ENCODE measurements around the gene POGZ.

The POGZ gene

DNA sequence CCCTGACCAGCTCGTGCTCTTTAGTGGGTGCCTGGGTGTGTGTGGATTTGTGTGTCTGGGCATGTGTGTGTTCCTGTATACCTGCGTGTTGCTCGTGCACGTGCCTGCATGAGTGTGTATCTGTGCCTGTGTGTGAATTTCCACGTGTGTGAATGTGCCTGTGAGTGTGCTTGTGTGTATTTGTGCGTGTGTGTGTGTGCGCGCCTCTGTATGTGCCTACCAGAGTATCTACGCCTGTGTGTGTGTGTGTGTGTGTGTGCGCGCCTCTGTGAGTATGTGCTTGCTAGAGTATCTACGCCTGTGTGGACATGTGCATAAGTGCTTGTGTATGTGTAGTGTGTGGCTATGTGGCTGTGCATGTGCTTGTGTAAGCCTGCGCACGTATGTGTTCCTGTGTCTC lies 86.1 kb downstream of the POGZ start:
- DNase-seq (ENCODE audit: low read depth, low spot score) = no peak

DNA sequence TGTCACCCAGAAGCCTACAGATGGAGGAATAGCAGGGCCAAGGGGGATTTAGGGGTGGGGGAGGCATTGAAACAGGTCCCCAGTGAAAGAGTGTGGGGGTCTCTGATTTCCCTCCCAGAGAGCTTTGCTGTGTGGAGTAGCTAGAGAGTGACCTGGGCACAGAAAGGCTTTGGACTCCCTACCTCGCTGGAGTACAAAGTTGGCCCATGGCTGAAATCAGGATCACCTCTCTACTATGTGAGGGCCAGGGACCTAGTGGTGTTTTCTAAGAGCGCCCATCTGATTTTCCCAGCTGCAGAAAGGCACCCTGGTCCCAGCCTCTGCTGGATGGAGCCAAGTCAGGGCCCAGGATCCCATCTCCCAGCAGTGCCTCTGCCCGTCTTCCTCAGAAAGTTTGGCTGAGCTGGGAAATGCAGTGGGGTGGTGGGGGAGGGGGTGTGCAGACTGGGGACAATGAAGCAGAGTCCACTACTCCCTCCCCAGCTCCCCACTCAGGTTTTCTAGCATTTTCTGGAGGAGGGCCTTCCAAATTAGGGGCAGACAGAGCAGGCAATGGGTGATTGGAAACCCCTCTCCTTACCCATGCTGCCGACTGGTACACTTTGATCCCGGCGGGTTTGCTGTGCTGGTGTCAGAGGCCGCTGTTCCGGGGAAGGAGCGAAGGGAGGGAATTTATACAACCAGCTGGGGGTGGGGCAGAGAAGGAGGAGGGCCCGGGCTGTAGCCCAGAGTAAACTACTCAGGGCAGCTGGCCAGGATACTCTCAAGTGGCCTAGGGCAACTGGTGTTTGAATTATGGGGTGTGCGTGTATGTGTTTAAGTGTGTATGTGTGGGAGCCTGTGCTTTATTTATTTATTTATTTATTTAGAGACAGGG lies 87.0 kb downstream of the POGZ start, which contains the start of gene SELENBP1:
Gene SELENBP1 (minus strand): TSS at position 648 of the 877 bp plus-strand sequence. CDS start 64 bp downstream, at position 584.
- peak; percentile 51 for DNase-seq (ENCODE audit: low read depth, low spot score)

DNA sequence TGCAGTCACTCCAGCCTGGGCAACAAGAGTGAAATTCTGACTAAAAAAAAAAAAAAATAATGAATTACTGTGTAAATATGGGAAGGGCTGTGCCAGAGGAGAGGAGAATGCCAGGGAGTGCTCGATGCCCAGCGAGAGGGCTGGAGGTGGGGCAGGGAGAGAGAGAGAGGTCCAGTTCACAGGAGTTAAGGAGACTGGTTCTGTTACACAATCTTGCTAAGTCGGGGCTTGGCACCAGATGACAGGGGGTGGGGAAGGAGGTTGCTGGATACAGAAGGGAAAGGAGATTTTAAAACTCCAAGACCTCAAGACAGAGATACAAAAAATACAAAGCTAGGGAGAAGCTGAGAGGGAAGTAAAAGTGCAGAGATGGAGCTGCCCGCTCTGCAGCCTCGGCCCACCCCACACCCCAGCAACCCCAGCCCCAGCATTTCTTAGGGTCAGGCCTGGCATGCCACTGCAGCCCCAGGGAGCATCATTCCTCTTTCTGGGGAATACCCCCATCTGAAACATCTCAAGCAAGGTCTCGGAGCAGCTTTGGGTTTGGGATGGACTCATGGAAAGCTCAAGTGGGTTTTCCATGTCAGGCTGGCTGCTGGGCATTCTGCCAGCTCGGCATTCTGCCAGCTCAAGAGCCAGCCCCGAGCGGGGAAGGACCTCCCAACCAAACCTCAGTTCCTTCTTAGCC lies 87.8 kb downstream of the POGZ start:
- DNase-seq (ENCODE audit: low read depth, low spot score) = no peak

DNA sequence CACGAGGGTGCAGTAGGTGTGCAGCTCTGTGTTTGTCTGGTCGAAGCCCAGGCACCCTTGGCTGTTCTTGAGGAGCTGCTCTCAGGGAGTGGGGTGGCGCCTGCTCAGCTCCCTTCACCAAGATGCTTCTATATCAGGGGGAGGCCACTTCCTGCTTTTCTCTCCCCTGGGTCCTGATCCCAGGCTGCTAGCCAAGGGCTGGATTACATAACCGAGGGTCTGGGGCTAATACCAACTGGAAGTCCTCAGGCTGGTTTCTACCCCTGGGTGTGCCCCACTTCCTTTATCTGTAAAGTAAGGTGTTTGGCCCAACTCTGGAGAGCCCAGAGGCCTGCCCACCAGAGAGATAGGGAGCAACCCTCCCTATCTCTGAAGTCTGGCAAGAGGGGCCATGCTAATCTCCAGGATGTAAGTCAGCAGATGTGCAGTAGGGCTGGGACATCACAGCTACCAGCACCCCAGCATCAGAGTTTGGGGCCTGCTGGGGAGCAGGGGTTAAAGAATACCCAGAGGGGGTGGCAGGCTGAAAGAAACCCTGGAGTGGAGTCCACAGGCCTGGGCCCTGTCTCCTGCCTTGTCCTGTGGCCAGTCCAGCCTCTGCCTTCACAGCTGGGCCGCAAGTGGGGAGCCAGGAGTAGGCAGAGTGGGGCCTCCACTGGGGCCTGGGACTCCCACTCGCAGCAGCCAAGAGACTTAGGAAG lies 88.9 kb downstream of the POGZ start:
- DNase-seq (ENCODE audit: low read depth, low spot score) = no peak

DNA sequence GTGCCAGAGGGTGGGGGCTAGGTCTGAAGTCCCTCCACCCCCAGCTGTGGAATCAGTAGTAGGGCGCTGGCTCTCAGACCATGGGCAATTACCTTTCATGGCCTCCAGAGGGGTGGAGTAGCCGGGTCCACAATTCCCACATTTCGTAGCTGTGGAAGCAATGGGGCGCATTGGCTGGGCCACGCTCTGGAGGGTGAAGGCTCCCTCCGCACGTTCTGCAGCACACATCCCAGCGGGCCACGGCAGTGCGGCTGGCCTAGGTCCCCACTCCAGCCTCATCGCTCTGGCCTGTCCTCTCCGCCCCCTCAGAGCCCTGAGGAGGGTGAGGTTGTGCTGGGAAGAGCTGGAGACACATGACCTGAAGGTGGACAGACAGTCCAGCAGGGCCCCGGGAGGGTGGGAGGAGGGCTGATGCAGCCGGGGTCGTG lies 89.7 kb downstream of the POGZ start:
- DNase-seq (ENCODE audit: low read depth, low spot score) = no peak

DNA sequence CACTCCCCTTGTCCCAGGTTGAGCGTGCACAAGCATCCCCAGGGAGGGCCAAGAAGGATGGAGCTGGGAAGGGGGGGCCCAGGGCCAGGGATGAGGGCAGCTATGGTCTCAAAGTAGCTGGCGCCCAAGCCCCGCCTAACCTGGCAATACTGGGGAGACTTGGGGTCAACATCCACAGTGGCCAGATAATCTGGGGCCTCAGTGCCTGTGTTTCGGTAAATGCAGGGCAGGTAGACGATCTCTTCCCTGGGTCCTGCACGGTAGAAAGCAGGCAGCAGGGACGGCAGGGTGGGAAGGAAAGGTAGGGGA lies 90.0 kb downstream of the POGZ start:
- DNase-seq (ENCODE audit: low read depth, low spot score) = no peak

DNA sequence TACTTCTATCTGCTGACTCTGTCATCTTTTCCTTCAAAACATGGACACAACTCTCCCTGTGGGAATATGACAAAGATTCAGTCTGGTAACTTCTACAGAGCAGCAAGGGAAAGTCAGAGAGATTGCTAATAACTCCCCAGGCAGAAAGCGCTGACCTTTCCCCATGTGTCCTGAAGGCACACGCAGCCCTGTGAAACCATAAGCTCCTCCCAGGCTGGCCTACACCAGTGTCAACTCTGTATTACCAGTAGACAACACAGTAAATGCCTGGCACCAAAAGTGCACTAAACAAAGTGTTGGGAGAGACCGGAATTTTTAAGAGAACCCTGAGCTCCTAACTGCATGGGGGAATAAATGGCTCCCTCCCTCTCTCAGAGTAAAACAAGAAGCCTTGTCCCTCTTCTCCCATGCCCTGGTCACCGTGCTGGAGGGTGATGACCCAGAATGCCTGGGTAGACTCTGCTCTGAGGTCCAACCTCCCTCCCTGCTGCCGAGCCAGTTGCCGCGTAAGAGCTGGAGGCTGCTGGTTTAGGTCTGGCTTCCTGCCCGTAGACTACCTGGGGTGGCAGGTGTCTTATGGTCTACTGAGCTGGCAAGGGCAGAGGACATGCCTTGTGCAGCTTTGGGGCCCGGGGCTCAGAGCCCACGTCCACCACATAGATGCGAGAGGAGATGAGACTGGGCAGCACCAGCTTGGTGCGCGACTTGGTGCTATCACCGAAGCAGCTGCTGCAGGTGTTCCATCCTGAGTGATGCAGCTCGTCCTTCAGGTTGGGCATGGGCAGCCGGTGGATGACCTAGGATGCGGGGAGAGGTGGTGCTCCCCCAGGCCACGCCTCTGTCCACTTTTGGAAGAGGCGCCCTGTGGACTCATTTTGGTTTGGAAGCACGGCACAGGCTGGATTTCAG lies 90.6 kb downstream of the POGZ start:
- no peak for DNase-seq (ENCODE audit: low read depth, low spot score)

DNA sequence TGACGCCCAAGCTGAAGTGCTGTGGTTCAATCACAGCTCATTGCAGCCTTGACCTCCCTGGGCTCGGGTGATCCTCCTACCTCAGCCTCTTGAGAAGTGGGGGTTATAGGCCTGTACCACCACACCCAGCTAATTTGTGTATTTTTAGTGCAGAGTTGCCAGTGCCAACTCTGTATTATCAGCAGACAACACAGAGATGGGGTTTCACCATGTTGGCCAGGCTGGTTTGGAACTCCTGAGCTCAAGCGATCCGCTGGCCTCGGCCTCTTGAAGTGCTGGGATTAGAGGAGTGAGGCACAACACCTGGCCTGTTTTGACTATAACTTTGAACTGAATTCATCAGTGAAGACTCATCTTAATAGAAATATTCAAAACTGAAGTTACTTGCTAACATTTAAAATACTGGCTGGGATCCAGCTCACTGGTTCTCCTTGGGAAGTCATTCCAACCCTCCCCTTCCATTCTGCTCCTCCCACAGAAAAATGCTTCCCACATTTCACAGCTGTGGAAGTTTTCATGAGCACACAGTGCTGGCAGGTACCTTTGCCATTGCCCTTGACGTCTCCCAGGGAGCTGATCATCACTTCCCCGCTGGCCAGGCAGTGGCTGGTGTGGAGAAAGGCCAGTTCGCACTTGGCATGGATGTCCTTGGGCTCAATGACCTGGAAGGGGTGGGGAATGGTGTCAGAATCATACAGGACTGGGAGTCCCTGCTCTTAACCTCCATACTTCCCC lies 91.5 kb downstream of the POGZ start:
- no peak for DNase-seq (ENCODE audit: low read depth, low spot score)

DNA sequence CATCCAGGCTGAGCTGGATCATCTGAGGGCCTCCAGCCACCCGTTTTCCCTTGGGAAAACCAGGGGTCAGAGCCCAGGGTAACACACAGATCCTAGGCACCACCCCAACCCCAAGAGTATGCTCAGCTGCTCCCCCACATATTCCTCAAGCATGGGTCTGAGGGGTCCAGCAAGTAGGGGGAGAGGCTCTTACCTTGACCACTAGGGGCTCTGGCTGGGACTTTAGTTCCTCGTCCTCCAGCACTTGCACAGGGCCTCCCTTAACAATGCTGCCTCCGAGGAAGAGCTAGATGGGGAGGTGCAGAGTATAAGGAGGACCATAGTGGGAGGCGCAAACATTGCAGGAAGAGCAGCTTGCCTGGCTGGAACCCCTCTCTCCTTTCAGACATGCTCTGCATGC lies 94.3 kb downstream of the POGZ start:
- DNase-seq (ENCODE audit: low read depth, low spot score) = no peak

DNA sequence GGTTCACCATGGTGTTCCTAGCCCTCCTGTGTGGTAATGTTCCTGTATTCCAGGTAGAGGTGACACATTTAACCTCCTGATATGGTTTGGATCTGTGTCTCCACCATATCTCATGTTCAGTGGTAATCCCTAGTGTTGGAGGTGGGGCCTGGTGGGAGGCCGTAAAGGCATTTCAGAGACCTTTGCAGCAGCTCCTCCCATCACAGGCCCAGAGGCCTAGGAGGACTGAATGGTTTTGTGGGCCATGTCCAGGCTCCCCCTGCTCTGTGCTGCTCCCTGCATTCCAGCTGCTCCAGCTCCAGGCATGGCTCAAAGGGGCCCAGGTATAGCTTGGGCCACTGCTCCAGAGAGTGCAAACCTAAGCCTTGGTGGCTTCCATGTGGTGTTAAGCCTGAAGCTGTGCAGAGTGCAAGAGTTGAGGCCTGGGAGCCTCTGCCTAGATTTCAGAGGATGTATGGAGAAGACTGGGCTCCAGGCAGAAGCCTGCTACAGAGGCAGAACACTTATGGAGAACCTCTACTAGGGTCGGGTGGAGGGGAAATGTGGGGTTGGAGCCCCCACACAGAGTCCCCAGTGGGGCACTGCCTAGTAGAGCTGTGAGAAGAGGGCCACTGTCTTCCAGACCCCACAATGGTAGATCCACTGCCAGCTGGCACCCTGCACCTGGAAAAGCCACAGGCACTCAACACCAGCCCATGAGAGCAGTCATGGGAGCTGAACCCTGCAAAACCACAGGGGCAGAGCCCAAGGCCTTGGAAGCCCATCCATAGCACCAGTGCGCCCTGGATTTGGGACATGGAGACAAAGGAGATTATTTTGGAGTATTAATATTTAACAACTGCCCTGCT lies 96.8 kb downstream of the POGZ start:
- no peak for DNase-seq (ENCODE audit: low read depth, low spot score)

DNA sequence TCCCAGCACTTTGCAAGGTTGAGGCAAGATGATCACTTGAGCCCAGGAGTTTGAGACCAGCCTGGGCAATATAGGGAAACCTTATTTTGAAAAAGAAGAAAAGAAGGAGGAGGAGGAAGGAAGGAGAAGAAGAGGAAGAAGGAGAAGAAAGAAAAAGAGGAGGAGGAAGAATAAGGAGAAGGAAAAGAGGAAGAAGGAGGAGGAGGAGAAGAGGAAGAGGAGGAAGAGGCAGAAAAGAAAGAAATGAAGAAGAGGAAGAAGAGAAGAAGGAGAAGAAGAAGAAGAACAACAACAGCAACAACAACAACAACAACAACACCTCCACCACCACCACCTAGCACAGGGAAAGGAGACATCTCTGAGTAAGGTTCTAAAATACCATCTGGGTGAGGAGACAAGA lies 97.4 kb downstream of the POGZ start:
- DNase-seq (ENCODE audit: low read depth, low spot score) = no peak

DNA sequence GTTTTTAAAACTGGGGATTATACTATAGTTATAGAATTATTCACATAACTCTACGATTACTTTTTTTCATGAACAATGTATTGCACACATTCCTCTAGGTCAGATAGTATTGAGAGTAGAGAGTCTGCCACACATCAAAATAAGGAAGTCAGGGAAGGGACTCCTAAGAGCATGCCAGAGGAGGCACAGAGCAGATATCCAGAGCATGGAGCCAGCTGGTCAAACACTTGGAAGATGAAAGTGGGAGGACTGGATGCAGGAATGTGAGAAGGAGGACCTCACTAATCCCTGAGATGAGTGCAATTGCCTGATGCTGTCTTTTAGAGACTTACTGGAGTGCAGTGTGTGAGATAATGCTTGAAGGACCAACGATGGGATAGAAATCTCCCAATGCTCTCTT lies 102.6 kb downstream of the POGZ start:
- DNase-seq (ENCODE audit: low read depth, low spot score) = no peak
